ENCODE measurements around the gene JUNB. TPM values are rescaled to one million over a fixed set of nuclear protein-coding genes. Genes with fewer than 3 reads are reported as not detected.

JUNB gene
- total RNA-seq, 4 donors from 2014 or later = 852 to 2,498 (median 1,079) TPM

- no peak for TF ChIP-seq CTCF (IDR thresholded peaks at IDR 0.05)
- DNase-seq (ENCODE audit: low spot score) (no peak), ATAC-seq (ENCODE audit: low FRiP score) (no peak)
Measured at GRCh38 chr19:12782174-12782423, 9.2 kb upstream of the JUNB start.

- ATAC-seq (ENCODE audit: low FRiP score) = peak; percentile 69
- no peak for TF ChIP-seq CTCF (IDR thresholded peaks at IDR 0.05)
- no peak for DNase-seq (ENCODE audit: low spot score)
Measured at GRCh38 chr19:12782424-12783290, 8.6 kb upstream of the JUNB start.

GRCh38 chr19:12783291-12783848 lies 7.9 kb upstream of the JUNB start:
- no peak for TF ChIP-seq CTCF (IDR thresholded peaks at IDR 0.05)
- no peak for ATAC-seq (ENCODE audit: low FRiP score)
- DNase-seq (ENCODE audit: low spot score) = no peak

GRCh38 chr19:12783849-12784393 lies 7.4 kb upstream of the JUNB start:
- ATAC-seq (ENCODE audit: low FRiP score) (no peak), DNase-seq (ENCODE audit: low spot score) (no peak)
- no peak for TF ChIP-seq CTCF (IDR thresholded peaks at IDR 0.05)

- no peak for TF ChIP-seq CTCF (IDR thresholded peaks at IDR 0.05)
- no peak for DNase-seq (ENCODE audit: low spot score)
- no peak for ATAC-seq (ENCODE audit: low FRiP score)
Measured at GRCh38 chr19:12784394-12784870, 6.9 kb upstream of the JUNB start.

GRCh38 chr19:12784871-12785430 lies 6.3 kb upstream of the JUNB start:
- DNase-seq (ENCODE audit: low spot score) = no peak
- no peak for ATAC-seq (ENCODE audit: low FRiP score)
- no peak for TF ChIP-seq CTCF (IDR thresholded peaks at IDR 0.05)

All from omental fat pad (tissue), 4 donors.